H1 (cell line): Measurements from ENCODE around the gene PAX5. TPM values are rescaled to one million over a fixed set of nuclear protein-coding genes. Genes with fewer than 3 reads are reported as not detected.

ENCODE experiments used
- EZH2 ChIP-seq: fragments of 200-600 bp; sonication (generic); IDR thresholded peaks from 2 replicates; pipeline ENCODE4 v1.7.1; 2012; ENCODE audit warnings: low read depth, mild to moderate bottlenecking, moderate library complexity, low read length, inconsistent platforms; ENCODE audit not compliant: severe bottlenecking
- polyA plus RNA-seq, 7 experiments: library from polyadenylated mRNA; depleted of rRNA in 3 of 7; stranded (reverse) in 5 of 7; unstranded in 2 of 7; fragments of >200 nt in 5 of 7; fragments of 200-250 nt in 2 of 7; gene quantifications; 1 replicate in 5 of 7; 2 replicates in 1 of 7; 4 replicates in 1 of 7; pipeline versions ENCODE4 v1.2.1 to v1.2.3, GENCODE V29; 2011 to 2013; ENCODE audit warnings: missing spikeins in 2 of 7, mixed read lengths in 2 of 7
- total RNA-seq: library from RNA; stranded (reverse); fragmentation: NEBNext Ultra II Directional; extraction: Animal tissue kit (Norgen Biotek cat#: 25700); gene quantifications from 2 replicates; pipeline ENCODE4 v1.2.1, GENCODE V29; 2021

The PAX5 gene
- total and polyA plus RNA-seq, 2 of the 8 experiments (the other 6 are each of a cell fraction or from before 2014, with no cell fraction given): 0.29 to 0.43 TPM

DNA sequence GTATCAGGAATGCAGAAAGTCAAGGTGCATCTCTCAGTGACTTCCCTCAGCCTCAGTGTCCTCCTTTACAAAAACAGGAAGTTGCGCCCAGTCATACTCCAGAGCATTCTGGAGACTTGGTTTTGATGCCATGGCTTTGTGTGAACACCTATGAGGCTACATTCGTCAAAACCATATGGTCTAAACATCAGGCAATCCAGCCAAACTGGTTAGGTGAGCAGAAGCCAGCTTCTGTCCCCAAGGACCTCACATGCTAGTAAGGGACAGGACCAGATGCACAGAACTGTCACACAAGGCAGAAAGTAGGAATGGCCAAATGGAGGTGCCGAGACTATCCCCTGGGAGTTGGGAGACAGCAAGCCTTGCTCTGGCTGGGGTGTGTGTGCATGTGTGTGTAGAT lies 244.2 kb downstream of the PAX5 start (continued):
- TF ChIP-seq EZH2: no peak
- TF ChIP-seq, all 59 proteins: peak for 0
